HepG2 (cell line): ENCODE data around the gene PPP1R15B. TPM values are rescaled to one million over a fixed set of nuclear protein-coding genes. Genes with fewer than 3 reads are reported as not detected.

Source experiments
- ARID3A ChIP-seq: IDR thresholded peaks from 2 replicates; pipeline ENCODE4 v1.6.1; 2012; ENCODE audit warnings: low read depth, low read length, improper control_type of control experiment
- ATF7-NPFF ChIP-seq: sonication (generic); formaldehyde crosslinking; IDR thresholded peaks from 2 replicates; pipeline ENCODE4 v1.8.1; 2023; ENCODE audit warnings: mild to moderate bottlenecking, low read depth, missing genetic modification reagents, moderate library complexity
- CEBPB ChIP-seq: IDR thresholded peaks from 2 replicates; pipeline ENCODE4 v1.6.1; 2011; ENCODE audit warnings: low read depth, low read length, improper control_type of control experiment, borderline replicate concordance
- CTCF ChIP-seq: sonication (generic); formaldehyde crosslinking; IDR thresholded peaks from 2 replicates; pipeline ENCODE4 v1.5.0; 2020; ENCODE audit warnings: mild to moderate bottlenecking, missing genetic modification reagents, moderate library complexity
- FOXA3 ChIP-seq: IDR thresholded peaks from 2 replicates; pipeline ENCODE4 v1.6.1; 2016; ENCODE audit warnings: missing genetic modification reagents, missing compliant biosample characterization
- HNF1A ChIP-seq, 2 experiments: sonication (generic) in 1 of 2; formaldehyde crosslinking in 1 of 2; IDR thresholded peaks; 2 replicates each; pipeline versions ENCODE4 v1.4.0 to v1.6.1; 2016 to 2020; ENCODE audit warnings: borderline replicate concordance in 1 of 2, low read depth in 1 of 2, mild to moderate bottlenecking in 1 of 2, missing genetic modification reagents in 1 of 2
- HOXA5 ChIP-seq: sonication (generic); formaldehyde crosslinking; IDR thresholded peaks from 2 replicates; pipeline ENCODE4 v1.4.0; 2020; ENCODE audit warnings: missing genetic modification reagents
- MLX ChIP-seq: IDR thresholded peaks from 2 replicates; pipeline ENCODE4 v1.6.1; 2016
- MTA1 ChIP-seq: sonication (generic); formaldehyde crosslinking; IDR thresholded peaks from 2 replicates; pipeline ENCODE4 v1.4.0; 2020; ENCODE audit warnings: missing genetic modification reagents, mild to moderate bottlenecking, borderline replicate concordance
- MTF1 ChIP-seq: sonication (generic); formaldehyde crosslinking; IDR thresholded peaks from 2 replicates; pipeline ENCODE4 v1.5.0; 2020; ENCODE audit warnings: missing genetic modification reagents
- NFE2 ChIP-seq: sonication (generic); formaldehyde crosslinking; IDR thresholded peaks from 2 replicates; pipeline ENCODE4 v1.4.0; 2020; ENCODE audit warnings: missing genetic modification reagents
- REPIN1 ChIP-seq: sonication (generic); formaldehyde crosslinking; IDR thresholded peaks from 2 replicates; pipeline ENCODE4 v1.8.0; 2022; ENCODE audit warnings: missing genetic modification reagents, low read depth, mild to moderate bottlenecking, borderline replicate concordance
- STAG1 ChIP-seq: sonication (generic); formaldehyde crosslinking; IDR thresholded peaks from 2 replicates; pipeline ENCODE4 v1.4.0; 2020; ENCODE audit warnings: missing genetic modification reagents
- TEAD3 ChIP-seq: optimal IDR thresholded peaks from 2 replicates; pipeline ENCODE3; 2016; ENCODE audit warnings: borderline replicate concordance
- XRCC5 ChIP-seq: fragments of 200-400 bp; formaldehyde crosslinking; optimal IDR thresholded peaks from 2 replicates; pipeline ENCODE3; 2017; ENCODE audit warnings: mild to moderate bottlenecking, low read length
- ZNF572 ChIP-seq: sonication (generic); formaldehyde crosslinking; IDR thresholded peaks from 2 replicates; pipeline ENCODE4 v1.5.1; 2020; ENCODE audit warnings: mild to moderate bottlenecking, missing genetic modification reagents
- ZSCAN5A ChIP-seq: sonication (generic); formaldehyde crosslinking; IDR thresholded peaks from 2 replicates; pipeline ENCODE4 v1.8.0; 2022; ENCODE audit warnings: mild to moderate bottlenecking, missing genetic modification reagents, borderline replicate concordance
- polyA plus RNA-seq, 8 experiments: library from polyadenylated mRNA; depleted of rRNA in 3 of 8; stranded (reverse) in 7 of 8; unstranded in 1 of 8; fragments of >200 nt; fragmentation: Illumina TruSeq in 4 of 8; extraction: Trizol in 4 of 8; gene quantifications; 2 replicates each; pipeline versions ENCODE4 v1.2.1 to v1.2.3, GENCODE V29; 2011 to 2016; ENCODE audit warnings: low read depth in 4 of 8, missing spikeins in 1 of 8, mixed read lengths in 1 of 8; ENCODE audit not compliant: insufficient read depth in 1 of 8
- total RNA-seq, 5 experiments: library from RNA; depleted of rRNA; stranded (reverse); fragments of >200 nt; fragmentation: Illumina TruSeq; extraction: Trizol; gene quantifications; 2 replicates each; pipeline ENCODE4 v1.2.3, GENCODE V29; 2016; ENCODE audit warnings: low read depth in 1 of 5
- TF ChIP-seq, protein P1 (sequence below): IDR thresholded peaks from 2 replicates; pipeline ENCODE4 v1.6.1; 2016; ENCODE audit warnings: low read depth, borderline replicate concordance

Gene PPP1R15B
- total and polyA plus RNA-seq, 2 of the 13 experiments (the other 11 are each of a cell fraction or from before 2014, with no cell fraction given): 13.4 to 23.8 TPM

DNA sequence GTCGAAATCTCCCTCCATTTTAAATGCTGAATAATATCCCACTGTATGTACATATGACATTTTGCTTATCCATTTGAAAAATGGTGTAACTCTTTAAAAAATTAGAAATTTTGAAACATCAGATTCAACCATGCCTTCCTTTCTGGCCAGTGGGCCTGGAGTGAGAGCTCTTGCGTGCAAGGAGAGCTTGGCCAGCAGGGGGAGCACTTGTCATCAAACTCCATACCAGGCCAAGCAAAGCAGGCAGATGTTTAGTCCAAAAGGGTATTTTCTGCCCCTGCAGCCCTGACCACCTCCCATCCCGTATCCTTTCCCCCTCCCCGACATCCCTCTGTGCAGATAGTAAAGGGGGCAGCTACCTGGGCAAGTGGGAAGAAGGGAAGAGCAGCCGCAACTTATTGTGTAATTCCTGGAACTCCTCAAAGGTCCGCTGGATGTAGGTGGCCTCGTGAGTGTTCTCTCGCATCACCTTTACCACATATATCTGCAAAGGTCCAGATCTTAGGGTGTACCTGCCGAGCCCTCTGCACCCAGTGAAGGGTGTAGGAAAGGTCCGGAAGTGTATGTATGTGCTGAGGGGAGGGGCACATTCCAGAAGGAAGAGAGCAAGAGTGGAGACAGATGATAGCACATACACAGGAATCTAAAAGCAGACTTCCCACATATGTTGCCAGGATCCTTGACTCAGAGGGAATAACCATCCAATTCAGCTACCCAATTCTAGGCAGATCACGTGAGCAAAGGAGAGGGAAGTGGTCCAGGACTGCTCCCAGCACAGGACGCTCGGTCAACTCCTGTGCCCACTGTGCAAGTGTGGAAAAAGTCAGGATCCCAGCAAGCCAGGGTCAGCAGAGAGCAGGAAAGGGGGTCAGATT is 19.9 kb upstream of the PPP1R15B start (continued):
- peak; percentile 84 for TF ChIP-seq CTCF (CRISPR knock-in tag)
- TF ChIP-seq REPIN1 (CRISPR knock-in tag): 0 out of 2 replicates have a peak, but pooled peaks have one; percentile 18
- TF ChIP-seq MTA1: no peak
- TF ChIP-seq FOXA3: no peak
- TF ChIP-seq, protein P1, sequence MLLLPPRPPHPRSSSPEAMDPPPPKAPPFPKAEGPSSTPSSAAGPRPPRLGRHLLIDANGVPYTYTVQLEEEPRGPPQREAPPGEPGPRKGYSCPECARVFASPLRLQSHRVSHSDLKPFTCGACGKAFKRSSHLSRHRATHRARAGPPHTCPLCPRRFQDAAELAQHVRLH (CRISPR knock-in tag): no peak
- 0 out of 2 replicates have a peak, but pooled peaks have one; percentile 26 for TF ChIP-seq ARID3A
- TF ChIP-seq MTF1 (CRISPR knock-in tag): no peak
- TF ChIP-seq CEBPB: peak; percentile 33; the same call in 1 of the 2 replicates
- TF ChIP-seq ATF7-NPFF (CRISPR knock-in tag): no peak
- TF ChIP-seq ZNF572 (CRISPR knock-in tag): no peak
- no peak for TF ChIP-seq HOXA5 (CRISPR knock-in tag)
- no peak for TF ChIP-seq HNF1A (IDR thresholded peaks at IDR 0.05; ENCODE audit: low read depth)
- no peak for TF ChIP-seq HNF1A (CRISPR knock-in tag; IDR thresholded peaks at IDR 0.05; ENCODE audit: borderline replicate concordance)
- peak; percentile 34 for TF ChIP-seq XRCC5
- TF ChIP-seq MLX: no peak
- TF ChIP-seq ZSCAN5A (CRISPR knock-in tag): no peak
- TF ChIP-seq NFE2: no peak
- peak; percentile 51 for TF ChIP-seq STAG1 (CRISPR knock-in tag)
- peak; percentile 29 for TF ChIP-seq TEAD3 (CRISPR knock-in tag)
